GM13977 (cell line): ENCODE data around the gene GPRIN2.
"Not testable (repeated sequence)": the region's sequence is repeated elsewhere in the genome, so short reads cannot be mapped to it uniquely, and the experiment has no call there.

ENCODE experiments used
- DNase-seq: peaks from one replicate; pipeline ENCODE4 v3.0.0; 2012; ENCODE audit warnings: low spot score
- in situ Hi-C: fragments of 300-500 bp; cut with MboI; formaldehyde crosslinking; loops from one replicate; pipeline ENCODE4 v1.12.0; 2022; ENCODE audit warnings: low sequenced_read_pairs, low pct_unique_long_range_greater_than_20kb, mixed read lengths, inconsistent platforms; ENCODE audit not compliant: unreplicated experiment
- TF ChIP-seq, protein P1 (sequence below): IDR thresholded peaks from 2 replicates; pipeline ENCODE4 v1.5.1; 2012; ENCODE audit warnings: mild to moderate bottlenecking, control low read depth; ENCODE audit not compliant: insufficient read depth; ENCODE audit errors: extremely low read depth, missing control alignments

GPRIN2 gene

DNA sequence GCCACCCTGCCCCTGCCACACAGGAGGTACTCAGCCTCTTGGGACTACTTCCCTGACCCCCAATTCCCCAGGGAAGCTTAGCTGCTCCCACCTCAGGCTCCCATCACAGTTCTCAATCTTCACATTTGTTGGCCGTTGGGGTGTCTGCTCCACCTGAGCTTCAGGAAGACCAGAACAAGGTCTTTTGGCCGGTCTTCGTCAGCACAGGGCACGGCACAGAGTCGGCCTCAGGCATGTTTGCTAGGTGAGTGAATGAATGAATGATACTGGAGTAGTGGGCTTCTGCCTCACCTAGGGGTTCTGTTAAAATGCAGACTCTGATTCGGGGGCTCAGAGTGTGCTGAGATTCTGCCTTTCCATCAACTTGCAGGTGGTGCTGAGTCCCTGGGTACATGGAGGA is 20.3 kb downstream of the GPRIN2 start:
- in situ Hi-C loops, result no loop called here
- no peak for DNase-seq
- TF ChIP-seq, protein P1, sequence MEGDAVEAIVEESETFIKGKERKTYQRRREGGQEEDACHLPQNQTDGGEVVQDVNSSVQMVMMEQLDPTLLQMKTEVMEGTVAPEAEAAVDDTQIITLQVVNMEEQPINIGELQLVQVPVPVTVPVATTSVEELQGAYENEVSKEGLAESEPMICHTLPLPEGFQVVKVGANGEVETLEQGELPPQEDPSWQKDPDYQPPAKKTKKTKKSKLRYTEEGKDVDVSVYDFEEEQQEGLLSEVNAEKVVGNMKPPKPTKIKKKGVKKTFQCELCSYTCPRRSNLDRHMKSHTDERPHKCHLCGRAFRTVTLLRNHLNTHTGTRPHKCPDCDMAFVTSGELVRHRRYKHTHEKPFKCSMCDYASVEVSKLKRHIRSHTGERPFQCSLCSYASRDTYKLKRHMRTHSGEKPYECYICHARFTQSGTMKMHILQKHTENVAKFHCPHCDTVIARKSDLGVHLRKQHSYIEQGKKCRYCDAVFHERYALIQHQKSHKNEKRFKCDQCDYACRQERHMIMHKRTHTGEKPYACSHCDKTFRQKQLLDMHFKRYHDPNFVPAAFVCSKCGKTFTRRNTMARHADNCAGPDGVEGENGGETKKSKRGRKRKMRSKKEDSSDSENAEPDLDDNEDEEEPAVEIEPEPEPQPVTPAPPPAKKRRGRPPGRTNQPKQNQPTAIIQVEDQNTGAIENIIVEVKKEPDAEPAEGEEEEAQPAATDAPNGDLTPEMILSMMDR, result no peak

DNA sequence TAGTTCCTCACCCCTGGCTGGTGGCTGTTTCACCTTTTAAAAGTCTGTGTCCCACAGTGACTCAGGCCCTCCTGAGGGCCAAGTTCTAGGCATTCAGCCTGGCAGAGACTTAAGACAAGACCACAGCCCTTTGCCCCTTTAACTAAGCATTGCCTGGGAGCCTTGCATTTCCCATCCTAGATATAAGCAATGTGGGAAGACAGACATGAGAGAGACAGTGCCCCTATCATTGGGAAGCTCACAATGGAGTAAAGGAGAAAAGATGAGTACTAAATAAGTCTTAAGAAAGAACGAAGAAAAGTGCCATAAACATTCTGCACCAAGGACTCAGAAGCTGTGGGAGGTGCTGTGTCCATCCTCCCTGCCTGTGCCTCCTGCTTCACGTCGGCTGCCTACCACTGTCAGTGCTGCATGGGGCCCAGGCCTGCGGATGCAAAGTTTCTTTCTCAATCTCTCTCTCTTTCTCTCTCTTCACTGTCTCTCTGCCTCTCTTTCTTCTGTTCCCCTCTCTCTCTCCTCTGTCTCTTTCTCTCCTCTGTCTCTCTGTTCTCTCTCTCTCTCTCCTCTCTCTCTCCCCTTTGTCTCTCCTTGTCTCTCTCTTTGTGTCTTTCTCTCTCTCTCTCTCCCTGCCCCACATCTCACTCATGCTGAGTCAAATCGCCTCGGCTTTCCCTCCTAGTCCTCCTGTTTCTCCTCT is 21.5 kb downstream of the GPRIN2 start:
- no peak for DNase-seq
- TF ChIP-seq, protein P1, result no peak
- in situ Hi-C loops, result no loop called here

DNA sequence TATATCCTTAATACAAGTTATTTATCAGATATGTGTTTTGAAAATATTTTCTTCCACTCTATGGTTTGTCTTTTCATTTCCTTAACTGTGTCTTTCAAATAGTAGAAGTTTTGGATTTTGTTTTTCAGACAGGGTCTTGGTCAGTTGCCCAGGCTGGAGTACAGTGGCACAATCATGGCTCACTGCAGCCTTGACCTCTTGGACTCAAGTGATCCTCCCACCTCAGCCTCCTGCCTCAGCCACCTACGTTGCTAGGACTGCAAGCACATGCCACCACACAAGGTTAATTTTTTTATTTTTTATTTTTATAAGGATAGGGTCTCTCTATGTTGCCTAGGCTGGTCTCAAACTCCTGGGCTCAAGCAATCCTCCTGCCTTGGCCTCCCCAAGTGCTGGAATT is 24.2 kb downstream of the GPRIN2 start:
- in situ Hi-C loops, DNase-seq: not testable (repeated sequence)

DNA sequence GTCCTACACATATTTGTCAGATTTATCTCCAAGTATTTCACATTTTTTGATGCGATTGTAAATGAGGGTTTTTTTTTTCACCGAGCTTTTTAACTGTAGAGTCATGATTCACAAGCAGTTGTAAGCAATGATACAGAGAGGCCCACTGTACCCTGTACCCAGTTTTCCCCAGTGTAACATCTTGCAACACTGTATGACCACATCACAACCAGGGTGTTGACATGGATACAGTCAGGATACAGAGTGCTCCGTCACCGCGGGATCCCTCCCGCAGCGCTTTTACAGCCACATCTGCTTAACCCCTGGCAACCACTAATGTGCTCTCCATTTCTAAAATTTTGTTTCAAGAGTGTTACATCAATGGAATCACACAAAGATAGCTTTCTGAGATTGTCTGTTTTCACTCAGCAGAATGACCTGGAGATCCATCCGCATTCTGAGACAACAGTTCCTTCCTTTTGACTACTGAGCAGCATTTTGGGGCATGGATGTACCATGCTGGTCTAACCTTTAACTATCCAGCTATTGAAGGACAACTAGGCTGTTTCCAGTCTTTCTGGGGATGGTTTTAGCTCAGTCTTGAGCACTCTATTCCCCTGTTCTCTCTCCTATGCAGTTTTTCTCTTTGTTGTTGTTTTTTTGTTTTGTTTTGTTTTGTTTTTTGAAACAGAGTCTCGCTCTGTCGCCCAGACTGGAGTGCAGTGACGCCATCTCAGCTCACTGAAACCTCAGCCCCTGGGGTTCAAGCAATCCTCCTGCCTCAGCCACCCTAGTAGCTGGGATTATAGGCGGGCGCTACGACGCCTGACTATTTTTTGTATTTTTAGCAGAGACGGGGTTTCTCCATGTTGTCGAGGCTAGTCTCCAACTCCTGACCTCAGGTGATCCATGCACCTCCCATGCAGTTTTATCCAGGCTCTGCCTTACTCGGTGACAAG is 25.9 kb downstream of the GPRIN2 start:
- TF ChIP-seq, protein P1, result no peak
- in situ Hi-C loops, result no loop called here
- DNase-seq, result no peak

DNA sequence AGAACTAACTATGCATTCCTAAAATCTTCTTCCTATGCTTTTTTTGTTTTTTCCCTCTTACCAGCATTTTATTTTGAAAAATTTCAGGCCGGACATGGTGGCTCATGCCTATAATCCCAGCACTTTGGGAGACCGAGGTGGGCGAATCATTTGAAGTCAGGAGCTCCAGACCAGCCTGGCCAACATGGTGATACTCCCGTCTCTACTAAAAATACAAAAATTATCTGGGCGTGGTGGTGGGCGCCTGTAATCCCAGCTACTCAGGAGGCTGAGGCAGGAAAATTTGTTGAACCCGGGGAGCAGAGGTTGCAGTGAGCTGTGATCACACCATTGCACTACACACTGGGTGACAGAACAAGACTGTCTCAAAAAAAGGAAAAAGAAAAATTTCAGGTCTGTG is 26.7 kb downstream of the GPRIN2 start:
- DNase-seq, in situ Hi-C loops: not testable (repeated sequence)

DNA sequence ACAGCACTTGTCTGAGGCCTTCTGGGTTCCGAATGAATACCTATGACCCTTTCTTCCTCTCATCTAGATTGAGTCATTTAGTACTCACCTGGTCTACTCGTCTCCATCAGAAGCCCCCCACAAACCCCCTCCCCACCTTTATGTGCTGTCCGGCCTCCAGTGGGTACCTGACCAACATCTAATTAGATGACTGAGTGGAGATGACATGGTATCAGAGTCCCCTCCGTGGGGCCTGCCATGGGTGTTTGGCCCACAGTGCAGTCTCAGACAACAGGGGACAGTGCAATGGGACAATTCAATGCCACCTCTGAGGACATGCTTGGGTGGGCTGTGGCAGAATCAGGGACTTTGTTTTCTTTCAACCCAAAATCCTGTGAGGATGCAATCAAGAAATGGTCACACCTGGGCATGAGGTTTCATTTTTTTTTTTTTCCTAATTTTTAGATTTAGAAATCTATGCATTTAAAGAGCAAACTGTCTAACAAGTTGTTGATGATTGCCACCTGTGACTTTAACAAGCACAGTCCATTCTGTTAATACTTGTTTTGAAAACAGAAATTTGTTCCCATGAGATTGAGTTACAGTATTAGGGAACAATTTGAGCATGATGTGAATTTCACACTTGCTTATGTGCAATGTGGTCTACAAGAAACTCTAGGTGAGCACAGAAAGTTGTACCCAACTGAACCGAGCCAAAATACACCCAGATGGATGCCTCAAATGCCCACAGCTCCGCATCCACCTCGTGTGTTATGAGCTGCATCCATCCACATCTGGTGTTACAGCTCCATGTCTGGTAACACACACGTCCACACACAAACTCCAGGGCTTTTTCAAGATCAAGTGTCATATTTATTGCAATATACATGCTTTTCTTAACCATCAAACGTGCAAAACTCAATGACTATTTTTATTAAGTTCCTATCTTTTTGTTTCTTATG is 27.5 kb downstream of the GPRIN2 start:
- no peak for DNase-seq
- in situ Hi-C loops, result no loop called here
- TF ChIP-seq, protein P1, result no peak

DNA sequence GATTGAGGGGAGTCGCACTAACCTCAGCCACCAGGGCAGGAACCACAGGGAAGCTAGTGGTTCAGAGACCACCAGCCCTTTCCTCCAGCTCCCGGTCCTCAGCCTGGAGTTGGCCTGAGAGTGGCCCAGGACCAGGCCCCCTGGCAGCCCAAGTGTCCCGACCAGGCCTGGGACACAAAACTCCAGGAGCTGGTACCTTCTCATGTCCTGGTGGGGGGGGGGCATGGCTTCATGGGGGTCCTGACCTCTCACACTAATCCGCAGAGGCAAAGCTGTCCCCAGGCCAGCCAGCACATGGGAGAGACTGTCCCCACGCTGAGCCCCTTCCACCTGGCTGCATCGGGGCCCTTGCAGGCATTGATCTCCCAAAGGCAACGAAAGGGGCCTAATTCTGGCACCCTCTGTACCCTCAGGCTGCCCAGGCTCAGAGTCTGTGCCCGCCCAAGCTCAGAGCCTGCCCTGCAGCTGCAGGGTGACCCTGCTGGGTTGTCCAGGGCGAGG is 28.2 kb downstream of the GPRIN2 start:
- in situ Hi-C loops, result no loop called here
- TF ChIP-seq, protein P1, result no peak
- DNase-seq, result no peak
